AG09319 (cell line): ENCODE measurements around the gene BBOX1.
"Not testable (repeated sequence)": the region's sequence is repeated elsewhere in the genome, so short reads cannot be mapped to it uniquely, and the experiment has no call there.

Experiments
- DNase-seq: peaks from one replicate; pipeline ENCODE4 v3.0.0-alpha.2; 2010; ENCODE audit warnings: low read depth; ENCODE audit errors: extremely low read depth
- CTCF ChIP-seq: IDR thresholded peaks from 2 replicates; pipeline ENCODE4 v1.5.1; 2011; ENCODE audit warnings: low read depth, mild to moderate bottlenecking, inconsistent platforms, low read length, moderate library complexity

The BBOX1 gene

GRCh38 chr11:27085111-27085510, 44.5 kb downstream of the BBOX1 start:
- TF ChIP-seq CTCF: no peak
- no peak for DNase-seq

GRCh38 chr11:27085605-27086004, 45.0 kb downstream of the BBOX1 start:
- TF ChIP-seq CTCF: no peak
- DNase-seq: no peak

- no peak for DNase-seq
- TF ChIP-seq CTCF: no peak
Observed at GRCh38 chr11:27087432-27087831, 46.8 kb downstream of the BBOX1 start.

- DNase-seq: no peak
- no peak for TF ChIP-seq CTCF
Observed at GRCh38 chr11:27088353-27088752, 47.7 kb downstream of the BBOX1 start.

GRCh38 chr11:27089746-27090145, 49.1 kb downstream of the BBOX1 start:
- TF ChIP-seq CTCF: no peak
- no peak for DNase-seq

- DNase-seq: not testable (repeated sequence)
Observed at GRCh38 chr11:27090357-27090948, 49.8 kb downstream of the BBOX1 start.

GRCh38 chr11:27094120-27094519, 53.5 kb downstream of the BBOX1 start:
- no peak for DNase-seq
- no peak for TF ChIP-seq CTCF

GRCh38 chr11:27095059-27095458, 54.4 kb downstream of the BBOX1 start:
- DNase-seq: no peak
- TF ChIP-seq CTCF: no peak
